Stimulated activated naive CD8-positive, alpha-beta T cell treated with anti-CD3 and anti-CD28 coated beads, Interleukin-15, Interleukin-2, amounts not matched to agents 100 ng/mL and 50 ng/mL, for 24 hours (primary cell): ENCODE data around the gene ZNF385C.
"Not testable (repeated sequence)": the region's sequence is repeated elsewhere in the genome, so short reads cannot be mapped to it uniquely, and the experiment has no call there.

Experiments
- H3K27ac Mint-ChIP-seq: one replicate; pipeline ENCODE4 v1.8.0; 2021; ENCODE audit warnings: mild to moderate bottlenecking, mixed read lengths
- H3K27me3 Mint-ChIP-seq: one replicate; pipeline ENCODE4 v1.8.0; 2021; ENCODE audit warnings: mixed read lengths
- H3K36me3 Mint-ChIP-seq: one replicate; pipeline ENCODE4 v1.8.0; 2021; ENCODE audit warnings: low read depth, mixed read lengths
- H3K4me1 Mint-ChIP-seq: one replicate; pipeline ENCODE4 v1.8.0; 2021; ENCODE audit warnings: low read depth, mixed read lengths
- H3K4me3 Mint-ChIP-seq: one replicate; pipeline ENCODE4 v1.8.0; 2021; ENCODE audit warnings: mild to moderate bottlenecking, mixed read lengths
- H3K9me3 Mint-ChIP-seq: one replicate; pipeline ENCODE4 v1.8.0; 2021; ENCODE audit warnings: mixed read lengths

ZNF385C gene

DNA sequence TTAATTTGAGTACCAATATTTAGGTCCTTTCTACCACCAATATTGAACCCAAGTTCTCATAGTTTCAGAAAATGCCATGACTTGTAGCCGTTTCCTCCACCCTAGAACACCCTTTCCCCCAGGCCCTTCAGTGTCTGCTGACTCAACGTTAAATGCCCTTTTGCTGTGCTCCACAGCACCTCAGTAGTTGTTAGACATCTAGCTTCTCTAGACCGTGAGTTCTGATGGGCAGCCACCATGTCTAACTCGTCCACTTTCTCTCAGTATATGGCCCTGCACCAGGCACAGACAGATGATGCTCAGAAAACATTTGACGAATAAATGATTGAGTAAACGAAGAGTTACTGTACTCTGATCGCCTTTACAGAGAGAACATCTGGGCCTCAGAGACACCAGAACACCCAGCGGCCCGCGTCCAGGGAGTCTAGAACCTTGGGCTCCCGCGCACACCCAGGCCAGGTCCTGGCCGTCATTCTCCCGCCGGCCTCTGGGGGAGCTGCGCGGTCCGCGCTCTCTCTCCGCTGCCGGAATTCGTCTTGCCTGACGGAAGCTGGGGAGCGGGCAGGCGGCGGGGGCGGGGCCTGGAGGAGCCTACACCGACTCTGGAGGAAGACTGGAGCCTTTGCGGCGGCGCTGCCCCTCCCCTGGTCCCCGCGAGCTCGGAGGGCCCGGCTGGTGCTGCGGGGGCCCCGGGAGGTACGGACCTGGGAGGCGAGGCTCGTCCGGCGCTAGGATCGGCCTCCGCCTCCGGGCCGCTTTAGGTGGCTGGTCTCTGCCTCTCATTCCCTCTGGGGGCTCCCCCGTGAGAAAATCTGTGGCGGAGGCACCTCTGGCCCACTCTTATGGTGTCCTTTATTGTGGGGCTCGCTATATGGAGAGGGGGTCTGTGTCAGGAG, 78.5 kb downstream of the ZNF385C start, which contains the start of gene NKIRAS2:
Gene NKIRAS2, plus strand, starts transcription at position 582 of the 896 bp plus-strand sequence. CDS start 1,488 bp downstream, outside the sequence.
- no peaks in the 10 kb centered on the region for H3K27me3 Mint-ChIP-seq
- H3K4me3 Mint-ChIP-seq: peak within 1 kb of the TSS; percentile 92
- H3K9me3 Mint-ChIP-seq: peaks cover 4% of the 10 kb centered on the region
- peak within 1 kb of the TSS; percentile 89 for H3K27ac Mint-ChIP-seq
- peaks cover 56% of the 10 kb centered on the region for H3K4me1 Mint-ChIP-seq
- H3K36me3 Mint-ChIP-seq: peaks cover 22% of the 10 kb centered on the region

DNA sequence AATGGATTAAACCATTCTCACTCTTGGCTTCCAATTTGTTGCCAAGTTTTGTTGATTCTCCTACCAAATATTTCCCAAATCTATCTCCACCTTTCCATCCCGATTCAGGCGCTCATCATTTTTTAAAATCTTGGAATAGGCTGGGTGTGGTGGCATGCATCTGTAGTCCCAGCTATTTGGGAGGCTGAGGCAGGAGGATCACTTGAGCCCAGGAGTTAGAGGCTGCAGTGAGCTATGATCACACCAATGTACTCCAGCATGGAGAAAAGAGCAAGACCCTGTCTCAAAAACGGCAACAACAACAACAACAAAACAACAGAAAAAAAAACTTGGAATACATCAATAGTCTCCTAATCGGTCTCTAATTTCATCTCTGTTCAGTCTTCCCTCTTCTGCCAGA, 79.3 kb downstream of the ZNF385C start:
- Mint-ChIP-seq H3K4me3 (peak overlapping the region; percentile 92), H3K9me3 (peaks cover 4% of the 10 kb centered on the region), H3K27me3 (no peaks in the 10 kb centered on the region), H3K4me1 (peaks cover 52% of the 10 kb centered on the region), H3K36me3 (peaks cover 15% of the 10 kb centered on the region), H3K27ac (peak overlapping the region; percentile 64)

DNA sequence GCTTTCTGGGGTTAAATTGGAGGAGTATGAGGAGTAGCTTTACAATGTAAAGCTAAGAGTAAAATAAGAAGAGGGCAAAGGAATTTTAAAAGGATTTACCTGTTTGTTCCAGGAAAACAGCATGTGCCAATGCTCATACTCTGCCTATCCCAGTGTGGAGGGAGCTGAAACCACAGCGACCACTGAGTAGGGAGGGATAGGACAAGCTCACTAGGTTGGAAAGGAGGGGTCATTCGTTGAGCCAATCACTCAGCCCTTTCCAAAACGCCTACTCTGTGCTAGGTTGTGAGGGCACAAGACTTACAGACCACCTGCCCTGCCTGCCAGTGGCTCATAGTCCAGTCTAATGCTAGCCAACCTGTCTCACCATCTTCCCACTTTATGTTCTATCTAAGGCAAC, 79.9 kb downstream of the ZNF385C start:
- H3K4me3 Mint-ChIP-seq: peak overlapping the region; percentile 92
- H3K9me3 Mint-ChIP-seq: peaks cover 4% of the 10 kb centered on the region
- H3K27me3 Mint-ChIP-seq: no peaks in the 10 kb centered on the region
- H3K36me3 Mint-ChIP-seq: peaks cover 12% of the 10 kb centered on the region
- peaks cover 56% of the 10 kb centered on the region for H3K4me1 Mint-ChIP-seq
- peak overlapping the region; percentile 94 for H3K27ac Mint-ChIP-seq

DNA sequence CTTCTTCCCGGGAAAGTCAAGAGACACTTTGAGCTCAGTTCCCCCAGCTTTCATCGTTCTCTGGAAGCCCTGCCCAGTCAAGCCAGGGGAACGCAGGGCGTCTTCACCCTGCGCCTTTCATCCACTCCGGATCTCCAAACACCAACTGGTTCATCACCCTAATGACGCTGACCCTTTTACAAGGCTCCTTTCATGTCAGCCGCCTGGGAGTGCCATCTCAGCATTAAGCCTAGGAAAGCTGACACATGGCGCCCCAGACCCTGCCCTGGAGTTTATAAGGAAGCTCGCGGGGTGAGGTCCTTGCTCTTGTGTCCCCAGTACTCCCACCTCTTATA, 80.4 kb downstream of the ZNF385C start:
- peak overlapping the region; percentile 92 for H3K4me3 Mint-ChIP-seq
- peaks cover 60% of the 10 kb centered on the region for H3K4me1 Mint-ChIP-seq
- H3K36me3 Mint-ChIP-seq: peaks cover 15% of the 10 kb centered on the region
- peaks cover 4% of the 10 kb centered on the region for H3K9me3 Mint-ChIP-seq
- H3K27me3 Mint-ChIP-seq: no peaks in the 10 kb centered on the region
- peak overlapping the region; percentile 94 for H3K27ac Mint-ChIP-seq

DNA sequence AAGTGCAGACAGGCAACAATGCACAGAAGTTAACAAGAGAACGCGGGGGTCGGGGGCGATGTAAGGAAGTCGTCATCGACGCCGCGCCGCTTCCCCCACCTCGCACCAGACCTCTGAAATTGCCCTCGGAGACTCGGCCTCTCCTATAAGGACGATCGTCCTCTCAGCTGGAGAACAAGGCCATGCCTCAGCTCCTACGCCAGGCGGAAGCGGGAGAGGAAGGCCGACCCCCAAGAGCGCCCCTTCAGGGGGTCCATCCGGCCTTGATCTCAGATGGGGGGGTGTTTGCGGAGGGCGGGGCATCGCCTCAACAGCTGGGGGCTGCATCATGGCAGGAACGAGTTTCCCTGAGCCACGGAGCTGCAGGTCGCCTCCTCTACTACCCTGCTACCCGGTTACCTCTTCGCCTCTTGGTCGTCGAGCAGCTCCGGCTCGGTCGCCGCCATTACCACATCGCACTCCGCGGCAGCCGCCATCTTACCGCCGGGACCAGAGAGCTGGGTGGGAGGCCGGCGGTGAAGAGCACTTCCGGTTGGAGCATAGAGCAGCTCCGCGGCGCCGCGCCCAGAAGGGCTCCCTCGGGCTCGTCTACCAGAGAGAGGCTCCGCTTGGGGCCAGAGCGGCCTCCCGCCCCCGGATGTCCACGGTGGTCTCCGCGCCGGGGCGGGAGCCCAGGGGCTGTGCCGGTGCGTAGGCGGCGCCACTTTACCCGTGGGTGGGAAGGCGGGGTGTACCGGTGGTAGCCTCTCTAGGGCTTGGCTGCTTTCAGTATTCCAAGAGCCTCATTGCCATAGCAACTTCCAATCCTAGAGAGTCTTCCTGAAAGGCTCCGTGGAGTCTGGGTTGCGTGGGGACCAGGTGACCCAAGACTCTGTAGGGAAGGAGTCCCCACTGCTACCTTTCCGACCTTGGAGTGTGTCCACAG, 81.1 kb downstream of the ZNF385C start, which contains the start of gene DNAJC7:
Gene DNAJC7, minus strand, starts transcription at position 499 of the 925 bp plus-strand sequence. Its CDS starts 23 bp downstream, at position 476.
- Mint-ChIP-seq H3K9me3 (peaks cover 4% of the 10 kb centered on the region), H3K4me3 (peak within 1 kb of the TSS; percentile 92), H3K36me3 (peaks cover 12% of the 10 kb centered on the region), H3K27me3 (no peaks in the 10 kb centered on the region), H3K27ac (peak within 1 kb of the TSS; percentile 94), H3K4me1 (peaks cover 64% of the 10 kb centered on the region)

DNA sequence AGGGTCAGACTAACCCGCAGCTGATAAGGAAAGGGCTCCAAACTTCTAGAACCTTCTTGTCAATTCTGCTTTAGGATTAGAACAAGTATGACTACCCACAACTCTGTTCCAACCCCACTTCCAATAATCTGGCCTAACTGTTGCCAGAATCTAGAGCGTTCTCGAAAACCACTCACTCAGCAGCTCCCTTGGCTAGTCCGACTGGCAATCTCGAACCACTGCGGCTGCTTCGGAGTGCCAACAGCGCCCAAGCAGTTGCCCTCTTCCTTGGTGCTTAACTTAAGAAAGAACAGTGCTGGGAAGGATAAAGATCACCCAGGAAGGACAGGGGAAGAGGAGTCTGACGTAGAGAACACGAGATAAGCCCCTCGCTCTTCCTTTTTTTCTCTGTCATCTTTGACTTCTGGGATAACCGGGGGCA, 81.9 kb downstream of the ZNF385C start:
- Mint-ChIP-seq H3K27ac (peak overlapping the region; percentile 92), H3K36me3 (peaks cover 16% of the 10 kb centered on the region), H3K4me3 (peak overlapping the region; percentile 92), H3K4me1 (peaks cover 70% of the 10 kb centered on the region), H3K27me3 (no peaks in the 10 kb centered on the region), H3K9me3 (peaks cover 4% of the 10 kb centered on the region)

DNA sequence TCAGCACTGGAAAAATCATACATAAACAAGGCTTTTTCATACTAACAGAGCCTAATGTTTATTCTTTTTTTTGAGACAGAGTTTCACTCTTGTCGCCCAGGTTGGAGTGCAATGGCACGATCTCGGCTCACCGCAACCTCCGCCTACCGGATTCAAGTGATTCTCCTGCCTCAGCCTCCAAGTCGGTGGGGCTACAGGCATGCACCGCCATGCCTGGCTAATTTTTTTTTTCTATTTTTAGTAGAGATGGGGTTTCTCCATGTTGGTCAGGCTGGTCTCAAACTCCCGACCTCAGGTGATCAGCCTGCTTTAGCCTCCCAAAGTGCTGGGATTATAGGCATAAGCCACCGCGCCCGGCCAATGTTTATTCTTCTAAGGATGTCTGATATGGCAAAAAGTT, 84.5 kb downstream of the ZNF385C start:
- H3K9me3 Mint-ChIP-seq, H3K4me3 Mint-ChIP-seq, H3K27ac Mint-ChIP-seq, H3K27me3 Mint-ChIP-seq: not testable (repeated sequence)
- H3K36me3 Mint-ChIP-seq: peaks cover 35% of the 10 kb centered on the region
- H3K4me1 Mint-ChIP-seq: peaks cover 75% of the 10 kb centered on the region

DNA sequence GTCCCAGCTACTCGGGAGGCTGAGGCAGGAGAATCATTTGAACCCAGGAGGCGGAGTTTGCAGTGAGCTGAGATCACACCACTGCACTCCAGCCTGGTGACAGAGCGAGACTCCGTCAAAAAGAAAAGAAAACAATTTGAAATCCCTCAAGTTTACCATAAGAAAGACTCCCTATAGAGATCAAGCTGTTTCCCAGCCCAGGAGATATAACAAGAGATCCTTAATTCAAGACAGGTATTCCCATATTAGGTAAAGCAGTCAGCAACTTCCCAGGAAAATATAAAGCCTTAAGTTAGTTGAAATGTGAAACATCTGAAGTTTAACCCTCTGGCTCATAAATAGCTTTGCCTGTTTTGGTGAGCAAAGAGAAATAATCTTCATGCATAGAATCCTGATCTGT, 85.9 kb downstream of the ZNF385C start:
- not testable (repeated sequence) for H3K27ac Mint-ChIP-seq, H3K4me3 Mint-ChIP-seq, H3K9me3 Mint-ChIP-seq, H3K27me3 Mint-ChIP-seq
- Mint-ChIP-seq H3K36me3 (peaks cover 35% of the 10 kb centered on the region), H3K4me1 (peaks cover 65% of the 10 kb centered on the region)

DNA sequence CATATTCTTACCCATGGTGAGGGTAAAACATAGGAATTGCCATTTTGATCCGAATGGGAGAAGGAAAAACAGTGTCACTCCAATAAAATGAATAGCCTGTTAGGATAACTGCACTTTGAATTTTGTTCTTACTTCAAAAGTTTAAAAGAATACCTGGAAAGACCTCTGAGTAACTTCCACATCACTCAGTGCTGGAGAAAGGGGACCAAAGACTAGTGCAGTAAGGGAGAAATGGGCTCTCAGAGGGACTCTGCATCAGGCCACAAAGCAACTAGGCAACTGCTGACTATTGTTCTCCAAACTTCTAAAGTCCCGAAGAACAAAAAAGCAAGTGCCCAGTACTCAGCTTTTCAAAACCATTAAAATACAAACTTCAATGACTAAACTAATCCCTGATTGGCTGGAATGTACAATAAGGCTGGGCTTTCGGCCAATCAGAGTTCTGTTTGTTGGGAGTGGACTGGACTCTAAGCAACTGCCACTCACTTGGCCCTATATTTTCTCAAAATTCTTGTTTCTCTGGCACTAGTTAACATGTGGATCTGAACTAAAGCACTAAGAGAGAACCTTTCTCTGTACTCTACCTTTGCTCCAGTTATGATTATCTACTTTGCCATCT, 87.3 kb downstream of the ZNF385C start:
- H3K4me3 Mint-ChIP-seq: no peak overlapping the region
- peaks cover 39% of the 10 kb centered on the region for H3K36me3 Mint-ChIP-seq
- H3K4me1 Mint-ChIP-seq: peaks cover 64% of the 10 kb centered on the region
- peak overlapping the region; percentile 61 for H3K27ac Mint-ChIP-seq
- no peaks in the 10 kb centered on the region for H3K9me3 Mint-ChIP-seq
- no peaks in the 10 kb centered on the region for H3K27me3 Mint-ChIP-seq

DNA sequence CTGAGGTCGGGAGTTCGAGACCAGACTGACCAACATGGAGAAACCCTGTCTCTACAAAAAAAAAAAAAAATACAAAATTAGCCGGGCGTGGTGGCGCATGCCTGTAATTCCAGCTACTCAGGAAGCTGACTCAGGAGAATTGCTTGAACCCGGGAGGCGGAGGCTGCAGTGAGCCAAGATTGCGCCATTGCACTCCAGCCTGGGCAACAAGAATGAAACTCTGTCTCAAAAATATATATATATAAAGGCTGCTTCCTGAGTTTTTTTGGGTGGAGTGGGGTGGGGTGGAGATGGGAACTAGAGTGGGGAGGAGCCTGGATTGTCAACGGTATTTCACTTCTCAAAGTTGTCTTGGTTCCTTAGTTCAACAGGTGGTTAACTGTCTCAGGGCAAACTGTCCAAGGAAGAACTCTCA, 88.0 kb downstream of the ZNF385C start:
- not testable (repeated sequence) for H3K27ac Mint-ChIP-seq, H3K27me3 Mint-ChIP-seq, H3K9me3 Mint-ChIP-seq, H3K4me3 Mint-ChIP-seq
- peaks cover 40% of the 10 kb centered on the region for H3K36me3 Mint-ChIP-seq
- H3K4me1 Mint-ChIP-seq: peaks cover 61% of the 10 kb centered on the region

DNA sequence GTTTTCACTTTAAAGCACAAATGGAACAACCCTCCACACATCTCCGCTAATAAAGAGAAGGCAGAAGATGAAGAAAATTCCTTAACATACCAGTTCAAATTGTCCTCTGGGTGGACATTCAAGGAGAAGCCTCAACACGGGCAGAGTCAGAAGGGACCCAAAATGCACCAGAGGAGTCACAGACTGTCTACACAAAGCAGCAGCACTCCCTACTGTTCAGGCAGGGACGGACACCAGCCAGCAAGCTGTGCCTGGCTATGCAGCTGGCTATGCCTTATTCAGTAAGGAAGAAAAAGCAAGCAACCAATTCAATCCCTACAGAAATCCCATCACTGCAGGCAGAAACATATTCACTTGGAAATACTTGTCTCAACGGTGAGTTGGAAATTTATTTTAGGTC, 89.1 kb downstream of the ZNF385C start:
- H3K9me3 Mint-ChIP-seq: no peaks in the 10 kb centered on the region
- no peaks in the 10 kb centered on the region for H3K27me3 Mint-ChIP-seq
- peaks cover 60% of the 10 kb centered on the region for H3K4me1 Mint-ChIP-seq
- H3K4me3 Mint-ChIP-seq: no peak overlapping the region
- peaks cover 41% of the 10 kb centered on the region for H3K36me3 Mint-ChIP-seq
- no peak overlapping the region for H3K27ac Mint-ChIP-seq

DNA sequence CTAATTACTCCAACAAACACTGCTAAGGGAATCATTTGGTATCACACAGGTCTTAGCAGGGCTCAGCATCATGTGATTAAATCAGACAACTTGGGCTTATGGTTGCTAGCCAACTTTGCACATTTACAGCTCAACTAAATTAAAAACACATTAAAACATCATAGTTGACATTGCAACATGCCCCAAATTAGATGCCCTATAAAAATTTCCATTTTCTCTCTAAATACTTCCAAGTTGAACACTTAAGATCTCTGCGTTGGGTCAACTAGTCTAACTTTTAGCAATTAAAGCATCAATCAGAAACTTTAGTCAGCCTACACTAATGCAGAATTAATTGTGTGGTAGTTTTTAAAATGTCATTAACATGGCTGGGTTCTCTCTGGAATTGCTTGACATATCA, 93.1 kb downstream of the ZNF385C start:
- Mint-ChIP-seq H3K36me3 (peaks cover 57% of the 10 kb centered on the region), H3K4me1 (peaks cover 28% of the 10 kb centered on the region), H3K9me3 (no peaks in the 10 kb centered on the region), H3K4me3 (no peak overlapping the region), H3K27ac (peak overlapping the region; percentile 42), H3K27me3 (no peaks in the 10 kb centered on the region)

DNA sequence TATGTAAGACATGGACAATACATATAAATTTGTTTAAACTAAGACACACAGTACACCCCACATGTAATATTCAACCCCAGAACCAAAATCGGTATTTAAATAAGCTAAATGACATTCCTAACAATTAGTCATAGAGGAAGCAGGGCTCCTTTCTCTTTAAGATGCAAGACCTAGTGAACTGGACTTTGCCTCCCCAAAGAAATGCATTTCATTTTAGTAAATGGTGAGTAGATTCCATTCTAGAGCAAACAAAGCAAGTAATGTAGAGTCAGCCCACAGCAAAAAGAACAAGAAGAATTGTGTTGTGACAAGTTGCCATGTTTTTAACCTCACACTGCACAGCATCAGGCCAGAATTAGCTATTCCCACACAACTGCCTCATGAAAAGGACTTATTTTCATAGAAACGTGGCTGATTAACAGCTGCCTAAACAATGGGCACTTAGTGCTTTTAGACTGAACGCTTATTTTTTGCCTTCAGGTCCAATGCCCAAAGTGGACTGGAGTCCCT, 95.4 kb downstream of the ZNF385C start:
- H3K4me1 Mint-ChIP-seq: peaks cover 16% of the 10 kb centered on the region
- H3K36me3 Mint-ChIP-seq: peaks cover 53% of the 10 kb centered on the region

DNA sequence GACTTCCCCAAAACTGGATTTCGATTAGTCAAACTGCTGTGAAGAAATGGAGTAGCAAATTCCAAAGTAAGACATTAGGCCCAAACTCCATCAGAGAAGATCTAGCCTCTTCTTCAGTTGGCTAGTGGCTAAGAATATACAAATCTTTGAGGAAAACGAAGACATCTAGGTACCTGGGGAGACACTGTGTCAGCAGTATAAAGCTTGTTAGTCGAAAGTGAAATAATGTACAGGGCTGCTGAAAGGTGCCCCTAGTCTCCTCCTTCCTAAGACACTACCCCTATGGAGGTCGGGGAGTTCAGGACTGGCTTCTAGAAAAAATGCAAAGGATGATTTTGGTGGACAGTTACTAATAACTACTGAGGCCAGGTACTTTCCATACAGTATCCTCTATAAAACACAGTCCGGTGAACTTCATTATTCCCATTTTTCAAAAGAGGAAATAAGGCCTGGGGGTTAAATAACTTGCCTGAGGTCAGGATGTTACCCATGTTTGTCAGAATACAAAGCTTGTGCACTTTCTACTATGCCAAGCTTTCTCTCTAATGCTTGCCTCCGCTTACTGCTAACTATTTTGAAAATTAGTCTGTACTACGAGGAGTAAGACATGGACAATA, 96.0 kb downstream of the ZNF385C start:
- no peak overlapping the region for H3K4me3 Mint-ChIP-seq
- H3K27me3 Mint-ChIP-seq: no peaks in the 10 kb centered on the region
- peaks cover 54% of the 10 kb centered on the region for H3K36me3 Mint-ChIP-seq
- H3K9me3 Mint-ChIP-seq: no peaks in the 10 kb centered on the region
- H3K27ac Mint-ChIP-seq: no peak overlapping the region
- H3K4me1 Mint-ChIP-seq: peaks cover 15% of the 10 kb centered on the region

More for the DNA sequence above, 95.4 kb downstream of the ZNF385C start:
- H3K27ac Mint-ChIP-seq: no peak overlapping the region
- no peak overlapping the region for H3K4me3 Mint-ChIP-seq
- no peaks in the 10 kb centered on the region for H3K27me3 Mint-ChIP-seq
- H3K9me3 Mint-ChIP-seq: no peaks in the 10 kb centered on the region
